Epithelial cell of proximal tubule (primary cell): Measurements from ENCODE around the gene SLC4A1. TPM values are rescaled to one million over a fixed set of nuclear protein-coding genes. Genes with fewer than 3 reads are reported as not detected.

Source experiments
- DNase-seq: peaks from one replicate; pipeline ENCODE4 v3.0.0-alpha.2; 2011; ENCODE audit warnings: low read depth
- H3K4me3 ChIP-seq: 2 replicates; pipeline ENCODE4 v1.5.1; 2011; ENCODE audit warnings: low read depth, mild to moderate bottlenecking, low read length
- CTCF ChIP-seq: conservative IDR thresholded peaks from 2 replicates; pipeline ENCODE4 v1.5.1; 2012; ENCODE audit warnings: low read depth, mild to moderate bottlenecking, low read length
- total RNA-seq: library from RNA; depleted of rRNA; stranded (reverse); fragments of >200 nt; gene quantifications from 2 replicates; pipeline ENCODE4 v1.2.3, GENCODE V29; 2015

The SLC4A1 gene
- total RNA-seq, 1 donor from 2014 or later: not detected

GRCh38 chr17:44235583-44235936 is 32.4 kb downstream of the SLC4A1 start:
- DNase-seq: peak; percentile 91
- no peak overlapping the region for H3K4me3 ChIP-seq
- no peak for TF ChIP-seq CTCF

GRCh38 chr17:44233582-44233981 is 34.4 kb downstream of the SLC4A1 start:
- no peak for DNase-seq
- no peak overlapping the region for H3K4me3 ChIP-seq
- TF ChIP-seq CTCF: no peak

GRCh38 chr17:44232061-44232460 is 35.9 kb downstream of the SLC4A1 start:
- no peak overlapping the region for H3K4me3 ChIP-seq
- no peak for DNase-seq
- no peak for TF ChIP-seq CTCF

- no peak overlapping the region for H3K4me3 ChIP-seq
- no peak for DNase-seq
- TF ChIP-seq CTCF: no peak
Measured at GRCh38 chr17:44230140-44230539, 37.8 kb downstream of the SLC4A1 start.

- H3K4me3 ChIP-seq: no peak overlapping the region
- DNase-seq: no peak
- TF ChIP-seq CTCF: no peak
Measured at GRCh38 chr17:44229090-44229489, 38.8 kb downstream of the SLC4A1 start.

- no peak overlapping the region for H3K4me3 ChIP-seq
- DNase-seq: peak; percentile 80
- TF ChIP-seq CTCF: no peak
Measured at GRCh38 chr17:44223541-44224071, 44.3 kb downstream of the SLC4A1 start.

- TF ChIP-seq CTCF: peak; percentile 38
- H3K4me3 ChIP-seq: peak overlapping the region; percentile 89
- DNase-seq: no peak
Measured at GRCh38 chr17:44222112-44222869, 45.6 kb downstream of the SLC4A1 start.
